ENCODE results near the gene MBP. TPM values are rescaled to one million over a fixed set of nuclear protein-coding genes. Genes with fewer than 3 reads are reported as not detected.

Gene MBP
- total RNA-seq = 20.1 TPM

DNA sequence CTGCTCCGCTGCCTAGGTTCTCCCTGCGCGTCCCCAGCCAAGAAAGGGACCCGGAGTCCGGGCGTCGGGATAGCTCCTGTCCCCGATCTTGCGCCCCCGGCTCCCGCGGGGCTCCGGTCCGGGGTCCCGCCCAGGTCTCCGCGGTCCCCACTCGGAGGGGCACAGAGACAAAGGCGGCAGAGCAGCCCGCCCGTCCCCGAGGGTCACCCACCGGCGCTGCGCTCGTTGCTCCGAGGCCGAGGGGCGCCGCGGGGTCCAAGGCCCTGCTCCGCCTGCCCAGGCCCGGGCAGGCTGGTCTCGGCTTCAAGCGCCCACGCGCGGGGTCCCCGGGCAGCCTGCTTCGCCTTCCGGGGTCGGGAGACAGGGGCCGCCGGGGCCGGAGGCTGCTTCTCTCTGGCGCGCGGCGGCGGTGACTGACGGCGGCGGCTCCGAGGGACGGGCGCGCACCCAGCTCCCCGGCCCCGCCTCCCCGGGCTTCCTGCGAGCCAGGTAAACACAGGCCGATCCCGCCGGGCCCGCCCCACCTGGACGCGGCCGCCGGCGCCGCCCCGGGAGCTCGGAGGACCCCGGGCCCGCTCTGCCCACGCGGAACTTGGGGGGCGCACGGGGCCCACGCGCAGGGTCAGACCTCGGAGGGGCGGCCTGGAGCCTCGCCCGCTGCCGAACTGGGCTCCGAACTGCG is at the start of gene MBP:
Gene MBP (minus strand): TSS at position 415 of the 682 bp plus-strand sequence. CDS start 27,522 bp downstream, outside the sequence.

Other genes with a start within 250 kb of the MBP start
- 0.16 TPM for gene GALR1, start 117.1 kb upstream of the MBP start, total RNA-seq